ENCODE data around the gene OXT. TPM values are rescaled to one million over a fixed set of nuclear protein-coding genes. Genes with fewer than 3 reads are reported as not detected.

The OXT gene
- total and polyA plus RNA-seq, 2 of the 13 experiments (the other 11 are each of a cell fraction or from before 2014, with no cell fraction given), result not detected

- peak; percentile 72 for TF ChIP-seq ARID5B (CRISPR knock-in tag; IDR thresholded peaks at IDR 0.05)
- TF ChIP-seq, protein P1, sequence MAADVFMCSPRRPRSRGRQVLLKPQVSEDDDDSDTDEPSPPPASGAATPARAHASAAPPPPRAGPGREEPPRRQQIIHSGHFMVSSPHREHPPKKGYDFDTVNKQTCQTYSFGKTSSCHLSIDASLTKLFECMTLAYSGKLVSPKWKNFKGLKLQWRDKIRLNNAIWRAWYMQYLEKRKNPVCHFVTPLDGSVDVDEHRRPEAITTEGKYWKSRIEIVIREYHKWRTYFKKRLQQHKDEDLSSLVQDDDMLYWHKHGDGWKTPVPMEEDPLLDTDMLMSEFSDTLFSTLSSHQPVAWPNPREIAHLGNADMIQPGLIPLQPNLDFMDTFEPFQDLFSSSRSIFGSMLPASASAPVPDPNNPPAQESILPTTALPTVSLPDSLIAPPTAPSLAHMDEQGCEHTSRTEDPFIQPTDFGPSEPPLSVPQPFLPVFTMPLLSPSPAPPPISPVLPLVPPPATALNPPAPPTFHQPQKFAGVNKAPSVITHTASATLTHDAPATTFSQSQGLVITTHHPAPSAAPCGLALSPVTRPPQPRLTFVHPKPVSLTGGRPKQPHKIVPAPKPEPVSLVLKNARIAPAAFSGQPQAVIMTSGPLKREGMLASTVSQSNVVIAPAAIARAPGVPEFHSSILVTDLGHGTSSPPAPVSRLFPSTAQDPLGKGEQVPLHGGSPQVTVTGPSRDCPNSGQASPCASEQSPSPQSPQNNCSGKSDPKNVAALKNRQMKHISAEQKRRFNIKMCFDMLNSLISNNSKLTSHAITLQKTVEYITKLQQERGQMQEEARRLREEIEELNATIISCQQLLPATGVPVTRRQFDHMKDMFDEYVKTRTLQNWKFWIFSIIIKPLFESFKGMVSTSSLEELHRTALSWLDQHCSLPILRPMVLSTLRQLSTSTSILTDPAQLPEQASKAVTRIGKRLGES (CRISPR knock-in tag; IDR thresholded peaks at IDR 0.05; ENCODE audit: borderline replicate concordance), result no peak
- 0 out of 2 replicates have a peak, but pooled peaks have one; percentile 30 for TF ChIP-seq GABPB1 (CRISPR knock-in tag; IDR thresholded peaks at IDR 0.05)
- 0 out of 2 replicates have a peak, but pooled peaks have one; percentile 12 for TF ChIP-seq NRL (CRISPR knock-in tag; IDR thresholded peaks at IDR 0.05; ENCODE audit: borderline replicate concordance)
- no peak for TF ChIP-seq ZNF430 (CRISPR knock-in tag; IDR thresholded peaks at IDR 0.05)
- TF ChIP-seq, protein P2, sequence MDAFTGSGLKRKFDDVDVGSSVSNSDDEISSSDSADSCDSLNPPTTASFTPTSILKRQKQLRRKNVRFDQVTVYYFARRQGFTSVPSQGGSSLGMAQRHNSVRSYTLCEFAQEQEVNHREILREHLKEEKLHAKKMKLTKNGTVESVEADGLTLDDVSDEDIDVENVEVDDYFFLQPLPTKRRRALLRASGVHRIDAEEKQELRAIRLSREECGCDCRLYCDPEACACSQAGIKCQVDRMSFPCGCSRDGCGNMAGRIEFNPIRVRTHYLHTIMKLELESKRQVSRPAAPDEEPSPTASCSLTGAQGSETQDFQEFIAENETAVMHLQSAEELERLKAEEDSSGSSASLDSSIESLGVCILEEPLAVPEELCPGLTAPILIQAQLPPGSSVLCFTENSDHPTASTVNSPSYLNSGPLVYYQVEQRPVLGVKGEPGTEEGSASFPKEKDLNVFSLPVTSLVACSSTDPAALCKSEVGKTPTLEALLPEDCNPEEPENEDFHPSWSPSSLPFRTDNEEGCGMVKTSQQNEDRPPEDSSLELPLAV (CRISPR knock-in tag; conservative IDR thresholded peaks at IDR 0.05; ENCODE audit: low read depth), result no peak
- TF ChIP-seq NR2F1 (CRISPR knock-in tag; IDR thresholded peaks at IDR 0.05), result peak; percentile 79 to 88
- no peak for TF ChIP-seq ZNF180 (CRISPR knock-in tag; IDR thresholded peaks at IDR 0.05; ENCODE audit: borderline replicate concordance, low read depth)
- no peak for TF ChIP-seq MYNN (CRISPR knock-in tag; IDR thresholded peaks at IDR 0.05; ENCODE audit: low read depth)
- TF ChIP-seq FOXP1 (IDR thresholded peaks at IDR 0.05), result no peak
- TF ChIP-seq FOXP1 (CRISPR knock-in tag; IDR thresholded peaks at IDR 0.05), result no peak
- peak; percentile 76 for TF ChIP-seq FOSL2 (CRISPR knock-in tag; IDR thresholded peaks at IDR 0.05)
- no peak for TF ChIP-seq ZNF30 (CRISPR knock-in tag; IDR thresholded peaks at IDR 0.05)
- TF ChIP-seq ESRRA (CRISPR knock-in tag; IDR thresholded peaks at IDR 0.05; ENCODE audit: low read depth), result peak; percentile 64; the same call in 1 of the 2 replicates
- TF ChIP-seq, protein P3, sequence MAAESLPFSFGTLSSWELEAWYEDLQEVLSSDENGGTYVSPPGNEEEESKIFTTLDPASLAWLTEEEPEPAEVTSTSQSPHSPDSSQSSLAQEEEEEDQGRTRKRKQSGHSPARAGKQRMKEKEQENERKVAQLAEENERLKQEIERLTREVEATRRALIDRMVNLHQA (CRISPR knock-in tag; IDR thresholded peaks at IDR 0.05), result no peak
- peak; percentile 89 for TF ChIP-seq RXRA (CRISPR knock-in tag; IDR thresholded peaks at IDR 0.05)
These were observed 9.5 kb downstream of the OXT start (continued) for GRCh38 chr20:3080939-3081388.
